ENCODE data around the gene PLB1.

Gene PLB1

GRCh38 chr2:28499282-28499681, 3.4 kb downstream of the PLB1 start:
- DNase-seq (ENCODE audit: low read depth), result no peak

GRCh38 chr2:28505361-28505760, 9.5 kb downstream of the PLB1 start:
- DNase-seq (ENCODE audit: low read depth), result no peak

GRCh38 chr2:28506112-28506910, 10.5 kb downstream of the PLB1 start:
- no peak for DNase-seq (ENCODE audit: low read depth)

- DNase-seq (ENCODE audit: low read depth), result no peak
Observed at GRCh38 chr2:28507796-28508764, 12.2 kb downstream of the PLB1 start.

- no peak for DNase-seq (ENCODE audit: low read depth)
Observed at GRCh38 chr2:28509361-28509760, 13.5 kb downstream of the PLB1 start.

GRCh38 chr2:28510184-28510583, 14.3 kb downstream of the PLB1 start:
- DNase-seq (ENCODE audit: low read depth), result no peak

GRCh38 chr2:28511871-28512606, 16.2 kb downstream of the PLB1 start:
- no peak for DNase-seq (ENCODE audit: low read depth)

- no peak for DNase-seq (ENCODE audit: low read depth)
Observed at GRCh38 chr2:28512607-28512965, 16.7 kb downstream of the PLB1 start.

- no peak for DNase-seq (ENCODE audit: low read depth)
Observed at GRCh38 chr2:28513097-28513496, 17.2 kb downstream of the PLB1 start.

- DNase-seq (ENCODE audit: low read depth), result no peak
Observed at GRCh38 chr2:28515176-28515751, 19.4 kb downstream of the PLB1 start.

- DNase-seq (ENCODE audit: low read depth), result no peak
Observed at GRCh38 chr2:28516430-28516829, 20.6 kb downstream of the PLB1 start.

GRCh38 chr2:28516950-28517349, 21.1 kb downstream of the PLB1 start:
- DNase-seq (ENCODE audit: low read depth), result no peak

- no peak for DNase-seq (ENCODE audit: low read depth)
Observed at GRCh38 chr2:28521663-28522062, 25.8 kb downstream of the PLB1 start.

- no peak for DNase-seq (ENCODE audit: low read depth)
Observed at GRCh38 chr2:28522481-28522880, 26.6 kb downstream of the PLB1 start.

GRCh38 chr2:28523902-28524301, 28.0 kb downstream of the PLB1 start:
- DNase-seq (ENCODE audit: low read depth), result no peak

GRCh38 chr2:28525481-28525880, 29.6 kb downstream of the PLB1 start:
- DNase-seq (ENCODE audit: low read depth), result no peak

GRCh38 chr2:28526527-28527132, 30.8 kb downstream of the PLB1 start:
- no peak for DNase-seq (ENCODE audit: low read depth)

- no peak for DNase-seq (ENCODE audit: low read depth)
Observed at GRCh38 chr2:28527196-28527595, 31.3 kb downstream of the PLB1 start.

- DNase-seq (ENCODE audit: low read depth), result no peak
Observed at GRCh38 chr2:28528206-28528605, 32.3 kb downstream of the PLB1 start.

- DNase-seq (ENCODE audit: low read depth), result no peak
Observed at GRCh38 chr2:28530782-28531181, 34.9 kb downstream of the PLB1 start.

- DNase-seq (ENCODE audit: low read depth), result no peak
Observed at GRCh38 chr2:28532399-28532798, 36.5 kb downstream of the PLB1 start.

Measured in T follicular helper cell (primary cell).